Lung microvascular endothelial cell (primary cell): ENCODE data around the gene STX16. TPM values are rescaled to one million over a fixed set of nuclear protein-coding genes. Genes with fewer than 3 reads are reported as not detected.

Experiments
- DNase-seq, 2 donors: peaks; one replicate each; pipeline versions ENCODE4 v3.0.0 to v3.0.0-alpha.2; 2010; ENCODE audit warnings: low read depth in 2 of 2
- total RNA-seq: library from RNA; depleted of rRNA; stranded (reverse); fragments of >200 nt; gene quantifications from 2 replicates; pipeline ENCODE4 v1.2.1, GENCODE V29; 2014

STX16 gene
- total RNA-seq, 1 donor from 2014 or later = 22.8 TPM

GRCh38 chr20:58618351-58619076 lies 32.6 kb upstream of the STX16 start:
- DNase-seq = no peak

DNA sequence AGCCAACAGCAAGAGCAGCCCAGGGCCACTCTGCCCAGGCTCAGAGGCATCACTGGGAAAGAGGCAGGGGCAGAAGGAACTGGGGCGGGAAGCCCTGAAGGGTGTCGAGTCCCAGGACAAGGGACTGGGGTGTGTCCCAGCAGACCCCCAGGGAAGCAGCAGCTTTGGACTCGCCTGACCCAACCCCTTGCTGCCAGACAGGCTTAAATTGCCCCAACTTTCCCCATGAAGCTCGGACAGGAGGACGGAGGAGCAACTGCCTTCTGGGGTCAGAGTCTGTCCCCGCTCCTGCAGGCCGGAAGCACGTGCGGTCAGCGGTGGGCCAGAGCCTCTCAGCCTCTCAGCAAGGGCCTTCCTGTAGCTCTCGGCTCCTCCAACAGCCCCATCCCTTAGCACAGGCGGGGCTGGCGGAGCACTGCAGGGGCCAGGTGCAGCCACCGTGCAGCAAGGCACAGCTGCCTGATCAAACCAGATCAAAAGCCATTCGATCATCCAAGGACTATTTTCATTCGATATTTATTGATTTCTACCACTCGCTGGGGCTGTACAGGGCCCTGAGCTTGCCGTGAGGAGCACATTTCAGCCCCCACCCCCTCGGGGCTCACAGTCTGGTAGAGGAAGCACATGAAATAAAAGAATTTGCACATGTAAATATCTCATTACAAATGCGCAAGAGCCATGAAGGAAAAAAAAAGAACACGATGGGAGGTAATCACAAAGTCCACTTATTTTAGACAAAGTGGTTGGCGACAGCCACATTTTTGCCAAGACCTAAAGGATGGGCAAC lies 31.8 kb upstream of the STX16 start:
- no peak for DNase-seq

- no peak for DNase-seq
Measured at GRCh38 chr20:58619864-58620431, 31.1 kb upstream of the STX16 start.

DNA sequence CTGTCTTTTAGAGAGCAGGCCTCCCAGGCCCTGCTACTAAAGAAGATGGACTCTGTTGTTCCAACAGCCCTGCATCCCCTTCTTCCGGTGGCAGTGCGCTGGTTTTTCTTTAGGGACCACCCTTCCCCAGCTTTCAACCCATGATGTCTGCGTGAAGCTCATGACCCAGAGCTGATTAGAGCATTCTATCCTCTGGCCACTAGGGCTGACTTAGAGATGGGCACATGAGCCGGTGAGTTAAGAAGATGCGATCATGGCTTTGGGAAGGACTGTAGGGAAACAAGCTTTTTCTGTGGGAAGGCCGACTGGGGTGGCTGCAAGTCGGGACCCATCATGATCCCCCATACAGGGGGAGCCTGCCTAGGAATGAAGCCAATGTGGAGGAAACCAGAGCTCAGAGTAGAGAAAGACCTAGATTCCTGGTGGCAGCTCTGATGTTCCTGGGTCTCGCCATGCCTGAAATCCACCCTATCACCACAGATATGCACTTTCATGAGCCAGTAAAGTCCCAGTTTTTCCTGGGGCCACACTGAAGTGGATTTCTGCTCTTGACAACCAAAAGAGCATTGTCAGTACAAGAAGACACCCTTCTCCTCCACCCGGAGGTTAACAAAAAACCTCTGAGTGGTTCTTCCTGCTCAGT lies 29.1 kb upstream of the STX16 start:
- DNase-seq = peak in 1 of 2 donors; percentile 24

DNA sequence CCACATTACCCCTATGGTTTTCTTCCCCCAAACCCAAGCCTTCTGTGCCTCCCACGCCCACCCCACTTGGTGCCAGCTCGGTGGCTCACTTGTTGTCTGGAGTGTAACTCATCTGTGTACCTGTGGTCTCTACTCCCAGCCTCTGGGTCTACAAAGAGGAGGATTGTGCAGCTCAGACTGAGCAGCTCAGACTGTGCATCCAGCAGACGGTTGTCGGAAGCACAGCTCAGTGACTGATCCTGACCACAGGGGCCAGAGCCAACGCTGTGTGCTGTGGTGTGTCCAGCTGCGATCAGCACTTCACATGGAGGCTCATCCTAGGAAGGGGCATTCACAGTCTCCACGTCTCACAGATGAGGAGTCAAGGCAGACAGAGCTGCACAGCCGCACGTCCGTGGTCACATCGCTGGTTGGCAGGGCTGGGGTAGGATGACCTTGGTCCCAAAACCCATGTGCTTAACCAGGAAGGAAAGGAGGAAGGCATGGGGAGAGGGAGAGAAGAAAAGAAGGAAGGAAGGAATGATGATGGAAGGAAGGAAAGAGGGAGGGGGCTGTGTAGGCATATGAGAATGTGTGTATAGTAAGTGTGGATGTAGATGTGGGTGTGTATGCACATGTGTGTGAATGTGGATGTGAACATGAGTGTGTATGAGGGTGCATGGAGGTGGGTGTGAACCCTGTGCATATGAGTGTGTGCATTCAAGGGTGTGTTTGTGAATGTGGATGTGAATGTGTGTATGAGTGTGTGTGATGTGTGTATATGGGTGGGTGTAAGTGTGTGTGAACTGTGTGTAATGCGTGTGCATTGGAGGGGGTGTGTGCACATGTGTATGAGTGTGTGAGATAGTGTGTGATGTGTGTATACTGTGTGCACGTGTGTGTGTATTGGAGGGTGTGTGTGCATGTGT lies 28.2 kb upstream of the STX16 start:
- peak in 1 of 2 donors; percentile 55 for DNase-seq

DNA sequence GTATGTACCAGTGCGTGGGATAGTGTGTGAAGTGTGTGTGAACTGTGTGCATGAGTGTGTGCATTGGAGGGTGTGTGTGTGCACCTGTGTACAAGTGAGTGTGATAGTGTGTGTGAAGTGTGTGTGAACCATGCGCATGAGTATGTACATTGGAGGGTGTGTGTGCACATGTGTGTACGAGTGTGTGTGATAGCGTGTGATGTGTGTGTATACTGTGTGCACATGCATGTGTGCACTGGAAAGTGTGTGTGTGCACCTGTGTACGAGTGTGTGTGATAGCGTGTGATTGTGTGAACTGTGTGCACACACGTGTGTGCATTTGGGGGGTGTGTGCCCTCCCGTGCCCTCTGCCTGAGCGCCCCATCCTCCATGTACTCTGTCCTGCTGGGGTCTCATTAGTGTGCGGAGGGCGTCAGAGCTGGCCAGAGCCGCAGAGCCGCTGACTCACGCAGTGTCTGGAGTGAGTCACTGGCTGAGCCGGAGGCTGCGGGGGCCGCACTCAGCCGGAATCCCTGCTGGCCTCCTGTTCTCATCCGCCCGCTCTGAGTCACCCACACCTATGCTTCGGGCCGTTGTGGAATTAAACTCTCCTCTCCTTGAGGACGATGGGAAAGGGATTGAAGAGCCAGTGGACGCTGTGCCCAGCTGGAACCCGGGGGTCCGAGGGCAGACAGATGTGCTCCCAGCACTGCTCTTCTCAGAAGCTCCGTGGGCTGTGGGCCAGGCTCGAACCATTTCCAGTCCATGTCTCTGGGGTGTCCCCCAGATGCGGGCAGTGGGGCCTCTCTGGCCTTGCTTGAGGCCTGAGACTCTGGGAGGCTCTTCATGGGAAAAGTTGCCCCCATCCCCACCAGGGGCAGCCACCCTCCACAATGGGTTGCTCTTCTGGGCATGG lies 27.3 kb upstream of the STX16 start:
- DNase-seq = peak; percentile 85 to 97

DNA sequence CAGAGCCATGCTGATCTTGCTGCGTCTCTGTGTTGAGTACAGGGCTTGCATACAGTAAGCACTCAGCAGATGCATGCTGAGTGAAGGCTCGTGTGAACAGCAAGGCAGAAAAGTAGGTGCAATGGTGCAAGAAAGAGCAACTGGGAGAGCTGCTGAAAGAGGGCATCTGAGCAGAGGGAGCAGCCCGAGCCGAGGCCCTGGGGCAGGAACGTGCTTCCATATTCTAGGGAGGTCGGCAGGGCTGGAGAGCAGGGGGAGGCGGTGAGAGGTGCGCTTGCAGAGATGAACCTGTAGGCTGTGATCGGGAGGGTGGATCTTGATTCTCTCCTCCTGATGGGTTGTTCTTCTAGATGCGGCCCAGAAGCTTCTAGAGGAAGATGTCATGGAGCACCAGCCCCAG lies 26.4 kb upstream of the STX16 start:
- no peak for DNase-seq

- peak in 1 of 2 donors; percentile 22 for DNase-seq
Measured at GRCh38 chr20:58625585-58625984, 25.5 kb upstream of the STX16 start.

GRCh38 chr20:58626051-58626450 lies 25.0 kb upstream of the STX16 start:
- no peak for DNase-seq

DNA sequence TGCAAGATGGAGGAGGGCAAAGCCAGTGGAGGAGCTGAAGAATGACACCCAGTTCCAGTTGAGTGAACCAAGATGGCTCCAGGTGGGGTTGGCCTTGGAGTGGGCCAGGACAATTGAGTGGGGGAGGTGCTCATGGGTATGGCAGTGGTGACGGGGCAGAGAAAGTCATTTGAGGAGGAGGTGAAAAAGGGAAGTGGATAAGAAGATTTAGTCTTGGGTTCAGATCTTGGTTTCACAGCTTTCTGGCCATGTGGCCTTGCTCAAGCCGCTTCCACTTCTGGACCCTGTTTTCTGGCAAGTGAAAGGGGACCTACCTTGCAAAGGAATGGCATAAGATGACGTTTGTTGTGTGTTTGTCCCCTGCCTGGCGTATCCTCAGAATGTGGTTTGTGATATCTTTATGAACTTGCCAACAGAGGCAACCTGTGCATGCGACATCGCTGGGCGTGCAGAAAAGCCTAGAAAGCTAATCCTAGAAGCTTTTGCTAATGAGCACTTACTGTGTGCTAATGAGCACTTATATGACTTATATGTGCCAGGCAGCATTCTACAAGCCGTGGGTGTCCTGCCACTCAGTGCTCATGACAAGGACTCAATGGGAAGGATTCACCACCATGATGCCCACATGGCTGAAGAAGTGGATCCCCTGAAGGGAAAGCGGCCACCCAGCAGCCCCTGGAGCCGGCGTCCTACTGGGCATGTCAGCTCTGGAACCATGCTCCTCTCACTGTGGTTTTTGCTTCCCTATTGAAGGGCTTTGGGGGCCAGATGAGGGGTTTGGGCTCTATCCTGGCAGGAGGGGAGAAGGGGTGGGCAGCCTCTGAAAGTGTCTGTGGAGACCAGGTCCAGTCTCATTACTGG lies 23.6 kb upstream of the STX16 start:
- no peak for DNase-seq

- no peak for DNase-seq
Measured at GRCh38 chr20:58628491-58629214, 22.4 kb upstream of the STX16 start.

GRCh38 chr20:58629215-58629580 lies 21.9 kb upstream of the STX16 start:
- DNase-seq = no peak

GRCh38 chr20:58630063-58630462 lies 21.0 kb upstream of the STX16 start:
- peak in 1 of 2 donors; percentile 72 for DNase-seq

GRCh38 chr20:58633161-58634053 lies 17.7 kb upstream of the STX16 start:
- DNase-seq = no peak

DNA sequence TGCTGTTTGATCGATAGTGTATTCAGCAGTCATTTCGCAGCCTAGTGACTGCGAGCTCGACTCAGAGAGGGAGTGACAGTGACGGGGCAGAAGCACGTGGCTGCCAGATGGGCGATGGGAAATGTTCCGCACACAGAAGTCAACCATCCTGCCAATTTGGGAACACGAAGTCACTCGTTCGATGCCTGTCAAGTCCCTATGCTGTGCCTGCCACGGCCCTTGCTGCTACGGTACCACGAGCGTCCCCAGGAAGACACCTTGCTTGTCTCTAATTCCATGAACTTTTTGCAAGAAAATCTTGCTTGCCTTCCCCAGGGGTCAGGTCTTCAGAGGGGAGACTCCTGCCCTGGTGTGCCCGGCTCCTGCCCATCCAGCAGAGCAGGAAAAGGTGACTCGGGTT lies 17.0 kb upstream of the STX16 start:
- no peak for DNase-seq

- peak; percentile 37 to 49 for DNase-seq
Measured at GRCh38 chr20:58634521-58635278, 16.4 kb upstream of the STX16 start.

- no peak for DNase-seq
Measured at GRCh38 chr20:58635279-58635665, 15.8 kb upstream of the STX16 start.
